Measurements from ENCODE around the gene SEC61A1.

Gene SEC61A1

DNA sequence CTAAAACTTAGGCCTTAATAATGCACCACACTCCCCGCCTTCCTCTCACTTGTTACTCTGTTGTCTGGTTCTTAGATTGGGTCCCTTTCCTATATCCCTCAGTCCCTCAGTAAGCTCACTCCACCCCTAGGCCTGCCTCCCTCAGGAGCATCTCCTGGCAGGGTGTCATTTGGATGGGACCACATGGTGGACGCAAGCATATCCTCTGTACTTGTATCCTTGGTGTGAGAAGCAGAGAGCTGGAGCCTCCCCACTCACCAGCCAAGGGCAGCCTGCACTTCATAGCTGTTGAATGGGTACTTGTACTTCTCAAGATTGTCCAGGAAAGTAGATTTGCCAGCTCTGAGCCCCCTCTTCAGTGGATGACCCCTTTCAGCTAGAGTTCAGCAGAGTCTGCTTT, 11.6 kb downstream of the SEC61A1 start:
- no peak overlapping the region for H4K91ac ChIP-seq (ENCODE audit: low read depth, low read length, poor library complexity)
- H2BK120ac ChIP-seq (ENCODE audit: low read depth, low read length): no peak overlapping the region
- no peak overlapping the region for H3K4me2 ChIP-seq (ENCODE audit: insufficient read depth, low read length, poor library complexity, severe bottlenecking)
- H3K9ac ChIP-seq (ENCODE audit: low read depth, low read length, poor library complexity): peak overlapping the region; percentile 24
- peak overlapping the region in 1 of 2 donors; percentile 7 for H3K4me3 ChIP-seq (ENCODE audit: low read length in 2 of 2)
- no peak for DNase-seq (ENCODE audit: low spot score)
- H2AFZ ChIP-seq (ENCODE audit: low read length): no peak overlapping the region
- H3K27me3 ChIP-seq (ENCODE audit: control insufficient read depth in 3 of 3, insufficient read depth in 3 of 3, low read depth in 1 of 3, low read length in 3 of 3): no peaks in the 10 kb centered on the region
- no peak overlapping the region for H3K23ac ChIP-seq (ENCODE audit: low read depth, low read length, poor library complexity)
- no peaks in the 10 kb centered on the region for H3K79me1 ChIP-seq (ENCODE audit: low read depth, low read length)
- no peak overlapping the region for H4K8ac ChIP-seq (ENCODE audit: low read depth, low read length)
- H3K14ac ChIP-seq (ENCODE audit: low read length): no peak overlapping the region
- no peak overlapping the region for H2AK5ac ChIP-seq (ENCODE audit: low read depth, low read length)
- no peak overlapping the region for H3K18ac ChIP-seq (ENCODE audit: low read length)
- H3K27ac ChIP-seq (replicated peaks; ENCODE audit: low read length): no peak overlapping the region
- H3K4ac ChIP-seq (ENCODE audit: low read length): no peak overlapping the region
- peaks cover 65 to 98% of the 10 kb centered on the region in 2 donors for H3K36me3 ChIP-seq (replicated peaks in 1 of 2; ENCODE audit: control insufficient read depth in 2 of 2, insufficient read depth in 2 of 2, low read length in 2 of 2)
- H2BK15ac ChIP-seq (ENCODE audit: low read length): no peak overlapping the region
- no peak overlapping the region for H2BK12ac ChIP-seq (ENCODE audit: low read length)
- no CpG with 5 or more reads among the region's 2 CpGs for WGBS, 2 donors (ENCODE audit: extremely low coverage in 2 of 2, insufficient read length in 2 of 2, insufficient replicate concordance in 1 of 2)
- no peaks in the 10 kb centered on the region for H3K4me1 ChIP-seq (ENCODE audit: control insufficient read depth in 2 of 2, insufficient read depth in 1 of 2, low read depth in 1 of 2, low read length in 2 of 2)
- H3K9me3 ChIP-seq (replicated peaks in 1 of 2; ENCODE audit: control insufficient read depth in 2 of 2, insufficient read depth in 1 of 2, low read depth in 1 of 2, low read length in 2 of 2): no peaks in the 10 kb centered on the region
- no peak overlapping the region for H2BK5ac ChIP-seq (ENCODE audit: low read length)

DNA sequence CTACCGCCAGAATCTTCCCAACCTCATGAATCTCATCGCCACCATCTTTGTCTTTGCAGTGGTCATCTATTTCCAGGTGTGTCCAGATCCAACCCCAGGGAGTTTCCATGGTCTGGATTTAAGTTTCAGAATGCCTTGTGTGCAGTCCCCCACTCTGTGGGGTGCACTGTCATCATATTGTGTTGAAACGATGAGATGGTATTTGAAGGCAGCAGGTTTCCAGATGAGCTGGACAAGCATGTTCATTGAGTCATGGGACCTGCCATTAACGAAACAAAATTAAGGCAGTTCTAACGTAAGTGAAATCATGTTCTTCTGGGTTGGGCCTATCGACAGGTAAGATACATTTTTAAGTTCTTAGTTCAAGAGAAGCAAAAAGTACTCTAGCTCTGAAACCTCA, 12.7 kb downstream of the SEC61A1 start:
- no peak for DNase-seq (ENCODE audit: low spot score)
- no peak overlapping the region for H3K9ac ChIP-seq (ENCODE audit: low read depth, low read length, poor library complexity)
- H3K4me2 ChIP-seq (ENCODE audit: insufficient read depth, low read length, poor library complexity, severe bottlenecking): no peak overlapping the region
- H3K4me1 ChIP-seq (ENCODE audit: control insufficient read depth in 2 of 2, insufficient read depth in 1 of 2, low read depth in 1 of 2, low read length in 2 of 2): no peaks in the 10 kb centered on the region
- no peaks in the 10 kb centered on the region for H3K27me3 ChIP-seq (ENCODE audit: control insufficient read depth in 3 of 3, insufficient read depth in 3 of 3, low read depth in 1 of 3, low read length in 3 of 3)
- H3K4ac ChIP-seq (ENCODE audit: low read length): no peak overlapping the region
- no peak overlapping the region for H2BK15ac ChIP-seq (ENCODE audit: low read length)
- no peaks in the 10 kb centered on the region for H3K9me3 ChIP-seq (replicated peaks in 1 of 2; ENCODE audit: control insufficient read depth in 2 of 2, insufficient read depth in 1 of 2, low read depth in 1 of 2, low read length in 2 of 2)
- H3K4me3 ChIP-seq (ENCODE audit: low read length in 2 of 2): no peak overlapping the region
- H3K18ac ChIP-seq (ENCODE audit: low read length): no peak overlapping the region
- no peak overlapping the region for H4K8ac ChIP-seq (ENCODE audit: low read depth, low read length)
- H2BK5ac ChIP-seq (ENCODE audit: low read length): no peak overlapping the region
- H3K23ac ChIP-seq (ENCODE audit: low read depth, low read length, poor library complexity): no peak overlapping the region
- H2AFZ ChIP-seq (ENCODE audit: low read length): no peak overlapping the region
- H3K14ac ChIP-seq (ENCODE audit: low read length): no peak overlapping the region
- H2BK12ac ChIP-seq (ENCODE audit: low read length): no peak overlapping the region
- H4K91ac ChIP-seq (ENCODE audit: low read depth, low read length, poor library complexity): no peak overlapping the region
- H3K36me3 ChIP-seq (replicated peaks in 1 of 2; ENCODE audit: control insufficient read depth in 2 of 2, insufficient read depth in 2 of 2, low read length in 2 of 2): peaks cover 65 to 98% of the 10 kb centered on the region in 2 donors
- no peaks in the 10 kb centered on the region for H3K79me1 ChIP-seq (ENCODE audit: low read depth, low read length)
- WGBS, 2 donors (ENCODE audit: extremely low coverage in 2 of 2, insufficient read length in 2 of 2, insufficient replicate concordance in 1 of 2): no CpG with 5 or more reads among the region's 6 CpGs
- H3K27ac ChIP-seq (replicated peaks; ENCODE audit: low read length): no peak overlapping the region
- no peak overlapping the region for H2AK5ac ChIP-seq (ENCODE audit: low read depth, low read length)
- H2BK120ac ChIP-seq (ENCODE audit: low read depth, low read length): no peak overlapping the region

DNA sequence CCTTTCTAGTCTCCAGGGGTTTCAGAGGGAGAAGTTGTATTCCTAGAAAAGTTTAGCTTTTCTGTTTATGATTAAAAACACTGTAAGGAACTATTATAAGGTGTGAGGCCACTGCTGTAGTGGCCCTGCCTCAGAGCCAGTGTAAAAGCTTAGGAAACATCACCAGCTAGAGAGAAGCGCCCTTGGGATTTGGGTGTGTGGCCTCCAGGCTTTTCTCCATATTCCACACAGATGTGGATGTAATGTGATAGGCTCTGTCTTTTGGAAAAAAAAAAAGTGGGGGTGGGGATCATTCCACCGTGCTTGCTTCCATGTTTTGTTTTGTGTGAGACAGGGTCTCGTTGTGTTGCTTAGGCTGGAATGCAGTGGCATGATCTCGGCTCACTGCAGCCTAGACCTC, 13.9 kb downstream of the SEC61A1 start:
- H3K27me3 ChIP-seq (ENCODE audit: control insufficient read depth in 3 of 3, insufficient read depth in 3 of 3, low read depth in 1 of 3, low read length in 3 of 3): no peaks in the 10 kb centered on the region
- no peaks in the 10 kb centered on the region for H3K4me1 ChIP-seq (ENCODE audit: control insufficient read depth in 2 of 2, insufficient read depth in 1 of 2, low read depth in 1 of 2, low read length in 2 of 2)
- H2BK120ac ChIP-seq (ENCODE audit: low read depth, low read length): no peak overlapping the region
- H3K4me2 ChIP-seq (ENCODE audit: insufficient read depth, low read length, poor library complexity, severe bottlenecking): no peak overlapping the region
- H2BK5ac ChIP-seq (ENCODE audit: low read length): no peak overlapping the region
- no peak overlapping the region for H4K8ac ChIP-seq (ENCODE audit: low read depth, low read length)
- H4K91ac ChIP-seq (ENCODE audit: low read depth, low read length, poor library complexity): no peak overlapping the region
- no peak overlapping the region for H2AFZ ChIP-seq (ENCODE audit: low read length)
- no peak overlapping the region for H3K14ac ChIP-seq (ENCODE audit: low read length)
- H3K36me3 ChIP-seq (replicated peaks in 1 of 2; ENCODE audit: control insufficient read depth in 2 of 2, insufficient read depth in 2 of 2, low read length in 2 of 2): peaks cover 67 to 98% of the 10 kb centered on the region in 2 donors
- no peak overlapping the region for H3K9ac ChIP-seq (ENCODE audit: low read depth, low read length, poor library complexity)
- H3K23ac ChIP-seq (ENCODE audit: low read depth, low read length, poor library complexity): no peak overlapping the region
- no peaks in the 10 kb centered on the region for H3K9me3 ChIP-seq (replicated peaks in 1 of 2; ENCODE audit: control insufficient read depth in 2 of 2, insufficient read depth in 1 of 2, low read depth in 1 of 2, low read length in 2 of 2)
- no peak overlapping the region for H2BK15ac ChIP-seq (ENCODE audit: low read length)
- H3K4ac ChIP-seq (ENCODE audit: low read length): no peak overlapping the region
- no CpG with 5 or more reads among the region's 4 CpGs for WGBS, 2 donors (ENCODE audit: extremely low coverage in 2 of 2, insufficient read length in 2 of 2, insufficient replicate concordance in 1 of 2)
- no peak overlapping the region for H2AK5ac ChIP-seq (ENCODE audit: low read depth, low read length)
- DNase-seq (ENCODE audit: low spot score): no peak
- no peak overlapping the region for H3K27ac ChIP-seq (replicated peaks; ENCODE audit: low read length)
- no peak overlapping the region for H2BK12ac ChIP-seq (ENCODE audit: low read length)
- no peak overlapping the region for H3K4me3 ChIP-seq (ENCODE audit: low read length in 2 of 2)
- no peak overlapping the region for H3K18ac ChIP-seq (ENCODE audit: low read length)
- no peaks in the 10 kb centered on the region for H3K79me1 ChIP-seq (ENCODE audit: low read depth, low read length)

DNA sequence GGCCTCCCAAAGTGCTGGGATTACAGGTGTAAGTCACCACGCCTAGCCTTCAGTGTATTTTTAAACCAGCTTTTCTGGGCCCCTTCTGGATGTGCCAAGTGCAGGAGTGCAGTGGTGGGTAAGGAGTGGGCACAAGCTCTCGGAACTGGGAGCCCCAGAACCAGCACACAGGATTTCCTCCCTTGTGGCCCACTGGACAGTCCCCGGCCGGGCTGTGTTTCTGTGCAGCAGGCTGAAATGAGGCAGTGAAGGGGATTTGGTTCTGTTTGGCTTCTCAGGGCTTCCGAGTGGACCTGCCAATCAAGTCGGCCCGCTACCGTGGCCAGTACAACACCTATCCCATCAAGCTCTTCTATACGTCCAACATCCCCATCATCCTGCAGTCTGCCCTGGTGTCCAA, 14.4 kb downstream of the SEC61A1 start:
- Histone ChIP-seq H3K9ac (ENCODE audit: low read depth, low read length, poor library complexity) (no peak overlapping the region), H3K4ac (ENCODE audit: low read length) (no peak overlapping the region), H3K9me3 (replicated peaks in 1 of 2; ENCODE audit: control insufficient read depth in 2 of 2, insufficient read depth in 1 of 2, low read depth in 1 of 2, low read length in 2 of 2) (no peaks in the 10 kb centered on the region), H3K14ac (ENCODE audit: low read length) (no peak overlapping the region), H2AK5ac (ENCODE audit: low read depth, low read length) (no peak overlapping the region), H4K8ac (ENCODE audit: low read depth, low read length) (no peak overlapping the region), H3K4me3 (ENCODE audit: low read length in 2 of 2) (no peak overlapping the region), H3K4me2 (ENCODE audit: insufficient read depth, low read length, poor library complexity, severe bottlenecking) (no peak overlapping the region), H3K23ac (ENCODE audit: low read depth, low read length, poor library complexity) (no peak overlapping the region), H3K36me3 (replicated peaks in 1 of 2; ENCODE audit: control insufficient read depth in 2 of 2, insufficient read depth in 2 of 2, low read length in 2 of 2) (peaks cover 67 to 98% of the 10 kb centered on the region in 2 donors), H2BK5ac (ENCODE audit: low read length) (no peak overlapping the region), H2BK120ac (ENCODE audit: low read depth, low read length) (no peak overlapping the region), H3K18ac (ENCODE audit: low read length) (no peak overlapping the region), H3K27ac (replicated peaks; ENCODE audit: low read length) (no peak overlapping the region), H3K4me1 (ENCODE audit: control insufficient read depth in 2 of 2, insufficient read depth in 1 of 2, low read depth in 1 of 2, low read length in 2 of 2) (no peaks in the 10 kb centered on the region), H2AFZ (ENCODE audit: low read length) (no peak overlapping the region), H4K91ac (ENCODE audit: low read depth, low read length, poor library complexity) (no peak overlapping the region), H2BK15ac (ENCODE audit: low read length) (no peak overlapping the region), H3K27me3 (ENCODE audit: control insufficient read depth in 3 of 3, insufficient read depth in 3 of 3, low read depth in 1 of 3, low read length in 3 of 3) (no peaks in the 10 kb centered on the region), H3K79me1 (ENCODE audit: low read depth, low read length) (no peaks in the 10 kb centered on the region), H2BK12ac (ENCODE audit: low read length) (no peak overlapping the region)
- no peak for DNase-seq (ENCODE audit: low spot score)
- no CpG with 5 or more reads among the region's 9 CpGs for WGBS, 2 donors (ENCODE audit: extremely low coverage in 2 of 2, insufficient read length in 2 of 2, insufficient replicate concordance in 1 of 2)

Data from neuronal stem cell (in vitro differentiated cells).